Prostate gland (tissue), 2 donors: Measurements from ENCODE around the gene PLEKHM1. TPM values are rescaled to one million over a fixed set of nuclear protein-coding genes. Genes with fewer than 3 reads are reported as not detected.

Source experiments
- DNase-seq: peaks from one replicate; pipeline ENCODE4 v3.0.0-alpha.2; 2019; ENCODE audit warnings: low spot score
- H3K27ac ChIP-seq, 2 donors: fragments of 200-600 bp; sonication (generic); 2 replicates each; pipeline ENCODE4 v1.5.1; 2017 to 2019
- H3K27me3 ChIP-seq: fragments of 200-600 bp; sonication (generic); replicated peaks from 2 replicates; pipeline ENCODE4 v1.5.1; 2019; ENCODE audit not compliant: insufficient read depth
- H3K36me3 ChIP-seq, 2 donors: fragments of 200-600 bp; sonication (generic); 1 replicate in 1 of 2; 2 replicates in 1 of 2; pipeline versions ENCODE4 v1.5.1 to v1.8.1; 2017 to 2019
- H3K4me1 ChIP-seq: fragments of 200-600 bp; sonication (generic); replicated peaks from 2 replicates; pipeline ENCODE4 v1.5.1; 2019
- H3K4me3 ChIP-seq, 2 donors: fragments of 200-600 bp; sonication (generic); 2 replicates each; pipeline ENCODE4 v1.5.1; 2017 to 2019
- H3K9me3 ChIP-seq: fragments of 200-600 bp; sonication (generic); 2 replicates; pipeline ENCODE4 v1.5.1; 2017
- CTCF ChIP-seq, 4 experiments: fragments of 200-600 bp in 2 of 4; fragments of 450-650 bp in 2 of 4; sonication (generic) in 2 of 4; IDR thresholded peaks; 1 replicate in 3 of 4; 2 replicates in 1 of 4; pipeline ENCODE4 v1.5.1; 2016 to 2019; ENCODE audit warnings: antibody characterized with exemption in 4 of 4, mild to moderate bottlenecking in 2 of 4, moderate library complexity in 2 of 4
- POLR2A ChIP-seq: fragments of 450-650 bp; IDR thresholded peaks from one replicate; pipeline ENCODE4 v1.6.1; 2016; ENCODE audit warnings: antibody characterized with exemption, mild to moderate bottlenecking
- POLR2AphosphoS5 ChIP-seq: sonication (generic); formaldehyde crosslinking; IDR thresholded peaks from one replicate; pipeline ENCODE4 v1.6.1; 2017; ENCODE audit warnings: antibody characterized with exemption
- WGBS: methylation state at CpG from one replicate; pipeline ENCODE4 v1.1.5; 2018; 5-methylcytosine and 5-hydroxymethylcytosine counted together
- intact Hi-C: fragments of 100-400 bp; cut with DNase I; formaldehyde crosslinking; loops from one replicate; pipeline ENCODE4 v1.14.2; 2022
- total RNA-seq, 2 donors: library from RNA; depleted of rRNA; stranded (reverse); fragments of >200 nt; gene quantifications; one replicate each; pipeline ENCODE4 v1.1.0, GENCODE V29; 2016

The PLEKHM1 gene
- total RNA-seq, 2 donors from 2014 or later: 33.2 to 39.8 TPM

DNA sequence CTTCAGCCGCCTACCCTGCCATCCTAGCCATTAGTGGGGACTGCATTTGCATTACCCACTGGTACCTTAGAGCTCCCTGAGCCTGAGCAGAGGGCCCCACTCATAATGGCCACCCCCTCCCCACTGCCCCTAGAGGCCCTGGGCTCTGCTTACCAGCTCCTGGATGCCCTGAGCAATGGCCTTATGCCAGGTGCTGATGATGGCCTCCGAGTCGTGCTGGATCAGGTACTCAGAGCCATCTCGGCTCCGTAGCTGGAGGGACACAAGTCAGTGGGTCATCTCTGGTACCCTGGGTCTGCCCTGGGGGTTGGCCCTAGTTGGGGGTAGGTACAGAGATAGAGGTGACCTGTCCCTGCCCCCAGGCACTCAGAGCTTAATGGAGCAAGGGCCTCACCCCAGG, 92.7 kb downstream of the PLEKHM1 start:
- no peaks in the 10 kb centered on the region for H3K27me3 ChIP-seq
- no peaks in the 10 kb centered on the region for H3K9me3 ChIP-seq
- no peak overlapping the region for H3K27ac ChIP-seq
- no peaks in the 10 kb centered on the region for H3K36me3 ChIP-seq
- intact Hi-C loops: no loop called here
- H3K4me3 ChIP-seq: no peak overlapping the region
- WGBS: 56% methylated on average over 4 of the region's 5 CpGs
- no peaks in the 10 kb centered on the region for H3K4me1 ChIP-seq
- TF ChIP-seq POLR2A (no peak), CTCF (IDR thresholded peaks at IDR 0.05) (no peak), POLR2AphosphoS5 (no peak)
- DNase-seq: no peak

DNA sequence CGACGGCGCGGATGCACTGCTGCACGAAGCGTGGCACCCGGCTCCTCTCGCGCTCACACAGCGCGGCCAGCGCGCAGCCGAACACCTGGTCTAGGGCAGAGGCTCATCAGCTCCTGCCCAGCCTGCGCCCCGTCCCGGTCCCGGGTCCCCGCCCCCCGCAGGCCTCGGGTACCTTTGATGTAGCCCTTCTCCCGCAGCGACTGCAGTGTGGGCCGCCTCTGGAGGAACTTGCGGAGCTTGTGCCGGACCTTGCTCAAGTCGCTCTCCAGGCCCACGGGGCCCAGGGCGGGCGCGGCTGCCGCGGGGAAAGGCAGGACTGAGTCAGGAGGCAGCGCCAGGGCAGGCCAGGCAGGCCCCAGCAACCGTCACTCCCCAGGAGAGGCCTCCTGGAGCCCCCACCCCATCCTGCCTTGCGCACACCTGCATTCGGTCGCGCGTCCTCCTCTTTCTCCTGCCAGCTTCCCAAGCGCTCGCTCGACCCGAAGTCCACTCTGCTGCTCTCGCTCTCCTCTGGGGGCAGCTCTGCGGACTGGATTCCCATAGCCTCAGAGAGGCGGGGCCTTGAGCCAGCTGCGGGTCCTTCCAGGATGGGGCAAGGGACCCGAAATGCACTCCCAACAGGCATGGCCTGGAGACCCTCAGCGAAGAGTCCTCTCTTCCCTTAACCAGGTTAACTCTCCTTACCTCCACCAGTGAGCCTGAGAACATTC, 93.9 kb downstream of the PLEKHM1 start:
- Histone ChIP-seq H3K27ac (no peak overlapping the region), H3K9me3 (no peaks in the 10 kb centered on the region), H3K36me3 (no peaks in the 10 kb centered on the region), H3K4me3 (no peak overlapping the region), H3K4me1 (no peaks in the 10 kb centered on the region), H3K27me3 (no peaks in the 10 kb centered on the region)
- intact Hi-C loops: no loop called here
- 95% methylated on average over 48 of the region's 50 CpGs for whole genome bisulfite sequencing
- DNase-seq: no peak
- TF ChIP-seq CTCF (IDR thresholded peaks at IDR 0.05): no peak
- TF ChIP-seq POLR2AphosphoS5: no peak
- no peak for TF ChIP-seq POLR2A

DNA sequence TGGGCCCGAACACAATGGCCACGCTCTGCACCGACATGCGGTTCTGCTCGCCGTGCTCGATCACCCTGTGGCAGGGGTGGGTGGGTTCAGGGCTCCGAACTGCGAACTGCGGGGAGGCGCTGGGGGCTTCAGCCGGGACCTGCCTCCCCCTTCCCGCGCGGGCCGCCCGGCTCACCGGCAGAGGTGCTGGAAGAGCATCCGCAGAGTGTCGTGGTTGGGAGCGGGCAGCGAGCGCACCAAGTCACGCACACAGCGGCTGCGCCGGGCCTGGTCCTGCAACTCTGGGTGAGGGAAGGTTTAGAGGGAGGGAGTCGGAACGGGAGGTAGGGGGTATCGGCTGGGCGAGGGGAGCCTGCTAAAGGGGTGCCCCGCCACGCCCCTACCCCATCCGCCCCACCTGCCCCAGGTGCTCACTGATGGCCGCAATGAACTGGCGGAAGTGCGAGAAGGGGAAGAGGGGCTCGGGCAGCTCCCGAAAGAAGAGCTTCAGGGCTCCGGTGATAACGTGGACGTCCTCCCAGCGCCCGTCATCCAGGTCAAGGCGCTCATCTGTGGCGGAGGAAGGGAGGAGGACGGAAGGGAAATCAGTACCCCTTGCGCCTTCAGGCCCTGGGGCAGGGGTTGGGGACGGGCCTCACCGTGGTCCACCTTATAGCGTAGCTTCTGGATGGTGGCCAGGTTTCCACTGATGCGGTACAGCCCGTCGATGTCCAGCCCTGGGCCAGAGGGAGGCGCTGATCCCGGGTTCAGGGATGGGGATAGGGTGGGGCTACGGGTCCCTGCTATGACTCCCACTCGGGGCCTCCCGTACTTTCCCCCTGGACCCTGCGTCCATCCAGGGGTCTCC, 94.7 kb downstream of the PLEKHM1 start:
- Histone ChIP-seq H3K9me3 (no peaks in the 10 kb centered on the region), H3K4me1 (no peaks in the 10 kb centered on the region), H3K27ac (no peak overlapping the region), H3K36me3 (no peaks in the 10 kb centered on the region), H3K4me3 (peak overlapping the region in 1 of 2 donors; percentile 3), H3K27me3 (no peaks in the 10 kb centered on the region)
- 74% methylated on average over 59 of the region's 60 CpGs for WGBS
- no peak for DNase-seq
- TF ChIP-seq POLR2A (no peak), CTCF (IDR thresholded peaks at IDR 0.05) (no peak), POLR2AphosphoS5 (no peak)
- intact Hi-C loops: no loop called here

GRCh38 chr17:45394913-45395568, 95.5 kb downstream of the PLEKHM1 start:
- WGBS: 18% methylated on average over 30 of the region's 30 CpGs
- no peaks in the 10 kb centered on the region for H3K27me3 ChIP-seq
- H3K27ac ChIP-seq: no peak overlapping the region
- intact Hi-C loops: no loop called here
- H3K4me3 ChIP-seq: peak overlapping the region in 1 of 2 donors; percentile 3
- peak; percentile 51 for DNase-seq
- no peaks in the 10 kb centered on the region for H3K36me3 ChIP-seq
- peak; percentile 59 to 80 (median 78) for TF ChIP-seq CTCF (IDR thresholded peaks at IDR 0.05)
- TF ChIP-seq POLR2AphosphoS5: peak; percentile 39
- no peak for TF ChIP-seq POLR2A
- no peaks in the 10 kb centered on the region for H3K4me1 ChIP-seq
- H3K9me3 ChIP-seq: no peaks in the 10 kb centered on the region
